AG10803 (cell line): ENCODE measurements around the gene ZDHHC23.

Source experiments
- DNase-seq: peaks from one replicate; pipeline ENCODE4 v3.0.0; 2010; ENCODE audit warnings: low read depth
- H3K4me3 ChIP-seq: 2 replicates; pipeline ENCODE4 v1.5.1; 2011; ENCODE audit warnings: mild to moderate bottlenecking, low read length, control low read depth
- CTCF ChIP-seq: conservative IDR thresholded peaks from 2 replicates; pipeline ENCODE4 v1.5.1; 2011; ENCODE audit warnings: mild to moderate bottlenecking, low read length, control low read depth, inconsistent platforms

ZDHHC23 gene

DNA sequence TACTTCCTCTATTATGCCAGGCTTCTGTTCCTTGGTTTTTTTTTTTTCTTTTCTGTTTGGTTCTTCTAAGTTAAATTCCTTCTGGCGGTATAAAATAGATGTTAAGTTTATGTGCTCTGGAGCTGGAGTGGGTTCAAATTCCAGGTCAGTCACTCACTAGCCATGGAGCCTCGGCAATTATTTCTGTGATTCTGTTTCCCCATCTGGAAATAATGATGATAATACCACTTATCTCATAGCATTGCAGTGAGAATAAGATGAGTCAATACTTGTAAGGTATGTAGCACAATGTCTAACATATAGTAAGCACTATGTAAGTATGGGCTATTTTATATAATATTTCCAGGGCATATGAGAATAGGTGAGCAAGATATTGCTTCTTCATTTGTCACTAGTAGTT lies 33.2 kb upstream of the ZDHHC23 start:
- TF ChIP-seq CTCF = no peak

DNA sequence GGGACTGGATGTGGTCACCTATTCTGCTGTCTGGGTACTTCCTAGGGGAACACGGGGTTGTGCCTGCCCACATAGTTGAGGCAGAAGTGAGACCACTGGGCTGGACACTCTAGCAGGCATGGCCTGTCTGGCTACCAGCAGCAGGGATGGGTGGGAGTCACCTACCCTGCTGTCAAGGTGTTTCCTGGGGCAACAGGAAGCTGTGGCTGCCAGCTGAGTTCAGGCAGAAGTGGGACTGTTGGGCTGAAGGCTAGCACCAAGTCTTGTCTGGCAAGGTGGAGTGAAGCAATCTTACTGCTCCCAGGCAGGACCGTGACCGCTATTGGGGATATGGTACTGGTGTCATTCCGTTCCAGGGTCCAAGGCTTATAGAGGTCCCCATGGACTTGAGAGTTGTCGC lies 20.3 kb upstream of the ZDHHC23 start:
- H3K4me3 ChIP-seq = no peak overlapping the region
- DNase-seq = no peak
- no peak for TF ChIP-seq CTCF

More for the DNA sequence above, 33.2 kb upstream of the ZDHHC23 start:
- no peak overlapping the region for H3K4me3 ChIP-seq
- peak; percentile 85 for DNase-seq

DNA sequence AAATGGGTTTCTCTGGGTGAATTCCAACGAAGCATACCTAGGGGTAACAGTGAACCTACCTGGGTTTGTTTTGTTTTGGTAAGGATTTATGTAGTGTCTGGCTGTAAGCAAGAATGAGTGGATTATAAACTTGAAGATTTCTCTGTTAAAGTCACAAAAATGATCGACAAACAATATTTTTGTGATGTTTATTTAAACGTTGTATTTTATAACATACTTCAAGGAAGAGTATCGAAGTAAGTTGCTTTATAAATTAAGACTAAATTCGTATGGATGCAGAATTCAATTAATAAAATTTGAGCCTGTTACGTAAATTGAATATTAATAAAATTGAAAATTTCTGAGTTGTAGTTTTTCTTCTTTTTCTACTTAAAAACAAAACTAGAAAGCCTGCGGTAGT lies 982 bp upstream of the ZDHHC23 start:
- TF ChIP-seq CTCF = no peak
- H3K4me3 ChIP-seq = peak overlapping the region; percentile 69
- DNase-seq = no peak

DNA sequence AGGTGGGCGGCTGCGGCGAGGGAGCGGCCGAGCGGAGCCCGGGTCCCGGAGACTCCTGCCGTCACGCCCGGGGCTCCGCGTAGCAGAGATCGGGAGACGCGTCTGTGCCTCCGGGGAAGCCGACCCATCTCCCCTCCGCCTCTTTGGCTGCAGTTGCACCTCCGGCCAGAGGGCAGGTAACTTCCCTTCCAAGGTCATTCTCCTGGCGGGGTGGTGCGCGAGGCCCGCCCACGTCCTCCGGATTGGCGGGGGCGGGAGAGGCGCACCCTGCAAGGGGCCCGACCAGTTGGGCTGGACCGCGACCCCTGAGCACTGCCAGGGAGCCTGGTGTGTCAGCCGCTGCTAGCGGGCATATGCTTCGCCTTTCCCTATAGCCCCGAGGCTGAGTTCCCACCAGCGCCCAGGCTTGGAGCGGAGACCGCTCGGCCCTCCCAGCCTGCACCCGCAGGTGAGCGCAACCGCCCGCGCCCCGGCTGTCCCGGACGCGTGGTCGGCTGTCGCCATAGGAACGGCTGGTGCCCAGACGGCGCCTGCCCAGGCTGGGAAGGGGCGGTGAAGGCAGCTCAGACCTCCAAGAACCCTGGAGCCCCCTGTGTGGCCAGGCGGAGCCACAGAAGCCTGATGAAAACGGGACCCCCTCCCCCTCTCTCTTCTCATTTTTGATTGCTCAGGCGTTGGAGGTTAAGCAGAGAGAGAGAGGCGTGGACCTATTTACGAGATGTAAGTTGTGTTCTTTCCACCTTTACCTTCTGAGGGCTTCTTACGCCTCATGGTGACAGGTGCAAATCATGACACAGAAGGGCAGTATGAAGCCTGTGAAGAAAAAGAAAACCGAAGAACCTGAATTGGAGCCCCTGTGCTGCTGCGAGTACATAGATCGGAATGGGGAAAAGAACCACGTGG lies 453 bp downstream of the ZDHHC23 start:
- TF ChIP-seq CTCF = no peak
- H3K4me3 ChIP-seq = peak overlapping the region; percentile 69
- DNase-seq = no peak

DNA sequence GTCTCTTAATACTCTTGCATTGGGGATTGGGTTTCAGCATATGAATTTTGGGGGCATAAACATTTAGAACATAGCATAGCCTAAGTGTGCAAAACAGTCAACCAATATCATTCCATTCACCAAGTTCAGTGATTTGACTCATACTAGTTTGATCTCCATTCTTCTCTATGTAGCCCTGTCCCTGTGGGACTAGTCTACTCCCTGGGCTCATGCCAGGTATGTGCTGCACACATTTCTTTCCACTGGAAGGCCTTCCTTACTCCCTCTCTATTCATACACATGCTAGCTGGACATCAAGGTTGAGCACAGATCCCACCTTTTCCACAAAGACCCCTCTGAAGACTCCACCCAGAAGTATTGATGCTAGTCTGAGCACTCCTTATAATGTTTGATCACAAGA lies 5.1 kb downstream of the ZDHHC23 start:
- peak; percentile 41 for DNase-seq
- H3K4me3 ChIP-seq = no peak overlapping the region
- no peak for TF ChIP-seq CTCF

DNA sequence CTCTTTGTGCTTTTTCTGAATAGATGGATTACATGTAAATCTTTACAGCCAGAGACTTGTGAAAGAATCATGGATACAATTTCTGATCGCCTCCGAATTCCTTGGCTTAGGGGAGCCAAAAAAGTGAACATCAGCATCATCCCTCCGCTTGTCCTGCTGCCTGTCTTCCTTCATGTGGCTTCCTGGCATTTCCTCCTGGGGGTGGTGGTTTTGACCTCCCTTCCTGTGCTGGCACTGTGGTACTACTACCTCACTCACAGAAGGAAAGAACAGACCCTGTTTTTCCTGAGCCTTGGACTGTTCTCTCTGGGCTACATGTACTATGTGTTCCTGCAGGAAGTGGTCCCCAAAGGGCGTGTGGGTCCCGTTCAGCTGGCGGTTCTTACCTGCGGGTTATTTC lies 5.9 kb downstream of the ZDHHC23 start:
- H3K4me3 ChIP-seq = no peak overlapping the region
- peak; percentile 23 for DNase-seq
- no peak for TF ChIP-seq CTCF

GRCh38 chr3:113954091-113954685 lies 6.4 kb downstream of the ZDHHC23 start:
- no peak for DNase-seq
- no peak for TF ChIP-seq CTCF
- H3K4me3 ChIP-seq = no peak overlapping the region
